Ishikawa (cell line): ENCODE measurements around the gene COL4A2.

Source experiments
- CEBPB ChIP-seq: IDR thresholded peaks from 2 replicates; pipeline ENCODE4 v1.6.1; 2012
- CREB1 ChIP-seq: IDR thresholded peaks from 2 replicates; pipeline ENCODE4 v1.6.1; 2012; ENCODE audit warnings: low read depth
- EGR1 ChIP-seq: IDR thresholded peaks from 2 replicates; pipeline ENCODE4 v1.6.1; 2012
- EP300 ChIP-seq: IDR thresholded peaks from 2 replicates; pipeline ENCODE4 v1.6.1; 2012; ENCODE audit warnings: borderline replicate concordance
- FOXM1 ChIP-seq: IDR thresholded peaks from 2 replicates; pipeline ENCODE4 v1.6.1; 2012; ENCODE audit warnings: low read depth, borderline replicate concordance
- MAX ChIP-seq: IDR thresholded peaks from 2 replicates; pipeline ENCODE4 v1.6.1; 2012
- RAD21 ChIP-seq: IDR thresholded peaks from 2 replicates; pipeline ENCODE4 v1.6.1; 2012; ENCODE audit warnings: low read depth
- REST ChIP-seq: IDR thresholded peaks from 2 replicates; pipeline ENCODE4 v1.6.1; 2012; ENCODE audit warnings: low read depth, mild to moderate bottlenecking
- TAF1 ChIP-seq: IDR thresholded peaks from 2 replicates; pipeline ENCODE4 v1.6.1; 2012; ENCODE audit warnings: low read depth, mild to moderate bottlenecking
- TCF12 ChIP-seq: IDR thresholded peaks from 2 replicates; pipeline ENCODE4 v1.6.1; 2012; ENCODE audit warnings: low read depth
- YY1 ChIP-seq: IDR thresholded peaks from 2 replicates; pipeline ENCODE4 v1.6.1; 2012; ENCODE audit warnings: low read depth

GRCh38 chr13:110340812-110341444 is 33.8 kb downstream of the COL4A2 start:
- TF ChIP-seq EP300 (no peak), YY1 (no peak), TAF1 (no peak), MAX (no peak), CREB1 (no peak), EGR1 (no peak), TCF12 (no peak), FOXM1 (no peak), REST (no peak), CEBPB (no peak), RAD21 (no peak)
